CD4-positive, alpha-beta T cell treated with Interleukin-21 for 1 hour (primary cell): ENCODE results near the gene MYLIP.

Experiments used
- DNase-seq: peaks from one replicate; pipeline ENCODE4 v3.0.0-alpha.2; 2020

Gene MYLIP

DNA sequence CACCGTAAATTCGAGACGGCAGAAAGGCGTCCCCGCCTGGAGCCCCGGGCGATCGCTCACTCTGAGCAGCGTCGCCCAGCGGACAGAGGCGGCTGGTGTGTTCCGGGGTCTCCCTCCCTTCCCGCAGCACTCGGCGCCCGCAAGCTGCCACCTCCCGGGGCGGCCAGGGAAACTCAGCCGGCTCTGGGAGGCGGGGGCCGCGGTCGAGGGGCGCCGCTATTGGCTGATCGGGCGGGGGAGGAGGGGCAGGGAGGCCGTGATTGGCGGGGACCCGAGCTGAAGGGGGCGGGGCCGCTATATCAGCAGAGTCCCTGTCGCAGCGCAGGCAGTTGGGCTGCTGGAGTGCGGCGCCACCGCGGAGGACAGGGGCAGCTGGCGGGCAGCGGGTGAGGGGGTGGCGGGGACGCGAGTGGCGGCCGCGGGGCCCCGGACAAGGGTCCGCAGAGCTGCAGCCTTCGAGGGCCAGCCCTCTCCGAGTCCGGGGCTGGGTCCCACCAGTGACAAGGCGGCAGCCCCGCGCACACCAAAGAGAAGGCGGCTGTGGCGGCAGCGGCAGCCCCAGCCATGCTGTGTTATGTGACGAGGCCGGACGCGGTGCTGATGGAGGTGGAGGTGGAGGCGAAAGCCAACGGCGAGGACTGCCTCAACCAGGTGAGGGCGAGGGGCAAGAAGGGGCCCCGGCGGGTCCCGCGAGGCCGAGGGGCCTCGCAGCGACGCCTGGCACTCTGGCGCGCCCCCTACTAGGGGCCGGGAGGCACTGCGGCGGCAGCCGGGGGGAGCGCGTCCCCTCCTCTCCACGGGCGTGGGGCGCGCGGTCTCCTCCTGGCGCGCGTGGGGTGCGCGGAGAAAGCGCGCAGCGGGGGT is at the start of gene MYLIP:
Gene MYLIP (plus strand): TSS at position 328 of the 864 bp plus-strand sequence. CDS start 237 bp downstream, at position 565.
- DNase-seq, result peak; percentile 98

DNA sequence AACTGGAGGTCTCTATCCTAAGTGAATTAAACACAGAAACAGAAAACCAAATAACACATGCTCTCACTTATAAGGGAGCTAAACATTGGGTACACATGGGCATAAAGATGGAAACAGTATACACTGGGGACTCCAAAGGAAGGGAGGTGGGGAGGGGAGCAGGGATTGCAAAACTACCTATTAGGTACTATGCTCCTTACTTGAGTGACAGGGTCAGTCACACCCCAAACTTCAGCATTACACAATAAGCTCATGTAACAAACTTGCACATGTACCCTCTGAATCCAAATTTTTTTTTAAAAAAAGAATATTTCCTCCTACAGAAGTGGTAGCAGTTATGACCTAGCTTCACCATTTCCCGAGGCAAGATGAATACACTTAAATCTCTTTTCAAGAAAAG is 49.5 kb upstream of the MYLIP start:
- DNase-seq, result no peak

DNA sequence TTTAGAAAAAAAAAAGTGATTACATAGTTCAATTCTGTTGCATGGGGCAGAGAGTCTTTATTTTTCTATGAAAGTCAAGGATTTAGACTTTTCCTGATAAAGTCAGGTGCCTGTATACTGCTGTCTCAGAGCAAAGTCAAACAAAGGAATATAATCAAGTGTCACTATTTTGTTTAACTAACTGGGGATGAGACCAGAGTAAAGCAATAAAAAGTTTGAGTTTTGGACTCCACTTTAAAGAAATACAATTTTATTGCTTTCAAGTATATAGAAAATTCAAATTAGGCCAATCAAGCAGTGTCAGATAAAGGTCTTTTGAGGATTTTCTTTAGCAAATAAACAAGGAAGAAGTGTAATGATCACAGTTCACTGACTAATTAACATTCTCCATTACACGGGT is 48.7 kb upstream of the MYLIP start:
- DNase-seq, result no peak

DNA sequence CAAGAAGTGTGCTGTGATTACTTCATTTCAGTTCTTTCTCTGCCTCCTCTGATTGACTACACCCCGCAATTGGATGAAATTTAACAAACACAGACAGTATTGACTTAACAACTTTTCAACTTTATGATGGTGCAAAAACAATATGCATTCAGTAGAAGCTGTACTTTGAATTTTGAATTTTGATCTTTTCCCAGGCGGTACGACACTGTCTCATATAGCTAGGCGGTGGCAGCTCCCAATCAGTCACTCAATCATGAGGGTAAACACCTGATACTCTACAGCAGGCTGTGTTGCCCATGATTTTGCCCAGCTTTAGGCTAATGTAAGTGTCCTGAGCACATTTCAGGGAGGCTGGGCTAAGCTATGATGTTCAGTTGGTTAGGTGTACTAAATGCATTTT is 47.6 kb upstream of the MYLIP start:
- no peak for DNase-seq

DNA sequence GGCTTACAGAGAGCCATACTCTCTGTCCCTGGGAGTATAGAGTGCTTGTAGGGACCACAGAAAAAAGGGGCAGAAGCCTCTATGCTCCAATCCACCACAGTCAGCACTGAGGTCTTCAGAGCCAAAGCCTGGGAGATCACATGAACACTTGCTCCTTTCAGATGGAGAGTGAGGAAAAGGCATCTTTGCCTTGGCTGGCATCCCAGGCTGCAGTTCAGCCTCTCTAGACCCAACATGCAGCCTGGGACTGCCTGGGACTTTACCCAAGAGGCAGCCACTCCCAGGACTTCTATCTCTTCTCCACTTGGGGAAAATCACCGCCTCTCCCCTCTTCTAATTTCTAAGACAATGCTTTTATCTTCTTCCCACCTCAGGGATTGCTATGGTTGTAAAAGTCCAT is 46.5 kb upstream of the MYLIP start:
- no peak for DNase-seq

GRCh38 chr6:16086965-16087364 is 41.9 kb upstream of the MYLIP start:
- DNase-seq, result no peak

DNA sequence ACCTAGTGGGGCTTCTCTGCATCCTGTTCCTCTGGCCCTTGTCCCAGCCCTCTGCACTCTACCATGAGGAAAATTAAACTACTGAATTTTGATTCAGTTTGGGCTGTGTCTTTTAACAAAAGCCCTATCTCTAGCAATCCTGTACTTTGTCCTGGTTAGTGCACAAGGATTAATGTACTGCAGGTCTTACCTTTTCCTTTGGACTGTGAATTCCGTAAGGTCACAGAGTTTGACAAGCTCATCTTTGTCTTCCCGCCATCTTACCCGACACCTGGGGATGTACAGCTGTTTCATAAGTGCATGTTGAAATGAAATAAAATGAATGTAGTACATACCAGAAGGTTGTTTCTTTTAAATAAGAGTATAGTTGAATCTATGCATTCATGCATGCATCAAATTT is 41.5 kb upstream of the MYLIP start:
- DNase-seq, result no peak

- no peak for DNase-seq
Measured at GRCh38 chr6:16088409-16088808, 40.5 kb upstream of the MYLIP start.

DNA sequence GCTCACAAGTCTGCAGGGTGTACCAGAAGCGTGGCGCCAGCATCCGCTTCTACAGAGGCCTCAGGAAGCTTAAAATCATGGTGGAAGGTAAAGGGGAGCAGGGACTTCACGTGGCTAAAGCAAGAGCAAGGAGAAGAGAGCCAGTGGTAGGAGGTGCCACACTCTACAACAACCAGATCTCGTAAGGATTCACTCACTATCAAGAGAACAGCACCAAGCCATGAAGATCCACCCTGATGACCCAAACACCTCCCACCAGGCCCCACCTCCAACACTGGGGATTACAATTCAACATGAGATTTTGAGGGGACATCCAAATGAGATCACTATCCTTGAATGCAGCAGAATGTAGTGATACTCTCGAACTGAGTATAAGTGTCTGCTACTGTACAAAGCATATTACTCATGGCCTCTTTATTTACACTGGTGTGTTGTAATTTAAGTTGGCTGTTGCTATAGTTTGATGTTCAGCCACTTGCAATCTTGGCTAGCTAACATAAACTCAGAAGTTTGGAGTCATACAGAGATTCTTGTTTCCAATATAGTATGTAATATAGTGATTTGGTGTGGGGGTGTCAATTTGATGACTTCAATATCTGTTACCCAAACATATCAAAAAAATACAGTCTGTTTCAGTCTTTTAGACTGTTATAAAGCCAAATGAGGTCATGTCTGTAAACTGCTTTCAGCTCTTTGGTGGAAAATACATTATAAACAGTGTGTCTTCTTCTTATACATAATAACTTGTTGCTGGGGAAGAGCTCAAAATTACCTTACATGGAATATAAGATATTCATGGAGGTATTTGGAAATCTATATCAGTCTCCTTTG is 39.4 kb upstream of the MYLIP start:
- DNase-seq, result no peak

DNA sequence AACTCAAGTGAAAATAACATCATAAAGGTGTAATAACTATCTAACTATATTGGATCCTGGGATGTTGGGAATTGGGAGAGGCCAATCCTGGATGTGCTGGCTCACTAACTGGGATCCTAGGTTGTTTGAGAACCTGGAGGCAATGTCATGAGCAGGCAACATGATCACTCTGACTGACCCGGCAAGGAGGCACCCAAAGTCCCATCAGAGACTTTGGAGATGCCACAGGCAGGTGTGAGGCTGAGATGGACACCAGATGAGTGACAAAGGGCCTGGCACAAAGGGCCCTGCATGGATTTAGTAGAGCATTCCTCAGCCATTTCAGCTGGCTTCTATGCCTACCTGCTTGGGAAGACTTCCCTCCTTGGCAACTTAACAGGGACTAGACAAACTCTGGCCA is 38.4 kb upstream of the MYLIP start:
- DNase-seq, result no peak

DNA sequence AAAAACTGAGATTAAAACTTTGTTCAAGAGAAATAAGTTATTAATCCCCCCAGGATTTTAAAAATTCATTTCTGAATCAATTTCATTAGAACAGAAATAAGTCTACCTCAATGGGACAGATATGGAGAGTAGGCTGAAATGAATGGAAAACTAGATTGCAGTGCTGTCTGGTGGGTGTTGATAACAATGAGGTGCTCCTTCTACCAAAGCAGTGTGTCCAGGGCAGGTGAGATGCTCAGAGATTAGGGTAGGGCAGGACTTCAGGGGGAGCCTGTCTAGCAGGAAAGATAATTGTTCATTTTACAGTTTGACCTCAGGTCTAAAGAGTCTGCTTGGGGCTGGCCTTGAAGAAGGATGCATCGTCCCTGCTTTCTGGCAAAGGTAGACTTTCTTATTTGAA is 38.0 kb upstream of the MYLIP start:
- DNase-seq, result no peak

GRCh38 chr6:16092140-16092539 is 36.7 kb upstream of the MYLIP start:
- no peak for DNase-seq

DNA sequence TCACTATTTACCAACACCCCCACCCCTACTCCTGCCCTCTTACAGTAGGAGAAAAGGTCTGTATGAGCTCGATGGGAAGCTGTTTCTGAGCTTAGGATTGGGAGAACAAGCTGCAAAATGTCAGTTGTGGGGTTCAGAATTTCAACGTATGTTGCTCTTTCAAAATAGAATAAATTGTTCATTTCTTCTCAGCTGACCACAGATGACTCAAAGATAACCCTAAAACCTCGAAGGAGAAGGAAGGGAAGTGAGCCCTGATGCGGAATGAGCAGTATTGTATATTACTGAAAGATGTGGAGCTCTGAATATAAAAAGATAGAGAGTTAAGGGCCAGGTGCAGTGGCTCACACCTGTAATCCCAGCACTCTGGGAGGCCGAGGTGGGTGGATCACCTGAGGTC is 35.9 kb upstream of the MYLIP start:
- DNase-seq, result no peak

DNA sequence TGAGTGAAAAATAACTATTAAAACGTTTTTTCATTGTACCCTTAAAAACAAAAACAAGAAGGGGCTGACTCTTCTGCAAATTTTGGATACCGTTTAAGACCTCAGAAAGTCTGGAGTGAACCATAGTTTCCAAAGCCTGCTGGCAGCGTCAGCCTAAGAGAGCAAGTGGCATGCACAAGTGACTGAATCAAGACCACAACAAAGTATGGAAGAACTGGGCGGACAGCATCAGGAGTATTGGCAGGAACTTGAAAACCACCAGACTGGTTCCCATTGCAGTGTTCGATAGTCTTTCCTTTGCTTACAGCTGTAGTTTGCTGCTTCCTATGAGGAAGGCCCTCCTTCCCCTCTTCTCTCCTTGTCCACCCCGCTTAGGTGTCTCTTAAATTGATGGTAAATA is 33.7 kb upstream of the MYLIP start:
- no peak for DNase-seq

DNA sequence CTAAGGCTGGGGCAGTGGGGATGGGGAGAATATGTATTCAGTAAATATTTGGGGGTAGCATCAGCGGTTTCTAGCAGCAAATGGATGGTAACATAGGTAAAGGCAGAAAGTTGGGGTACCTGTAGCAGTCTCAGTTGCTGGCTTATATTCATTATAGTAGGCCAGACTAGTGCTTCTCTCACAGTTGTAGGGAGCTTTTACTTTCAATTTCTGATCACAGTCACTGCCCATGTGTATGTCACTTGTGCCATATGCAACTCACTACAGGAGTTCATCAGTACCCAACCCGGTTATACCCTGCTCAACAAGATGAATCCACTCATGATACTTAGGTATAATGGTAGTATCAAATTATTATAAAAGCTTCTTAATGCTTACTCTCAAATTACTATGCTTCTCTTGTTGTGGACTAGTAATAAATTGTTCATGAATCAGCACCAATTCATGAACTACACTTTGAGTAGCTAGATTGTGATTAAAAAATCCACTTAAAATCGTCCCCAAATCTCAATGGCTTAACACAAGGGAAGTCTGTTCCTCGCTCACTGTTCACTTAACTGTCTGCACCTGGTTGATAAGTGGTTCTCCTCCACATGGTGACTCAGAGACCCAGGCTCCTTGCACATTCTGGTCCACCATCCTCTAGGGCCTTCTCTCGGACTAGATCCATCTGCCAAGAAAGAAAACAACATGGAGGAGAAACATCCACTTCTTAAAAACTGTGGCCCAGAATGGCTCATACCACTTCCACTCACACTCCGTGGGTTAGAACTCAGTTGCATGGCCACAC is 31.3 kb upstream of the MYLIP start:
- no peak for DNase-seq

- DNase-seq, result no peak
Measured at GRCh38 chr6:16098211-16098610, 30.7 kb upstream of the MYLIP start.

GRCh38 chr6:16102208-16102607 is 26.7 kb upstream of the MYLIP start:
- no peak for DNase-seq

DNA sequence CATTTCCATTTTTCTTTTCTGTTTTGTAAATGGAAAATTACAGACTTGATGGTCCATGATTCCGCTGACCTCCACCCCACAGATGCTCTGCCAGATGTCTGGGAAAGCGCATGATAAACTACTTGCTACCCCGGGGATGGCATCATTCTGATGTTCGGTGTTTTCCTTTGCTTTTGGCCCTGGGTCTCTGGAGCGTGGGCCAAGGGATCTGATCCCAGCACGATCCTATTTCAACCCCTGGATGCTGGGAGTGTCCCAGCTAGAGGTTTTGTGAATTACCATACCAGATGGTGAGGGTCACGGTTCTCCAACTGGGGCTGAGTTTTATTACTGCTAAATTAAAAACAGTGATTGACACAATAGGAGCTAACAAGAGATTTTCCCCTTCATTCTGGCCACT is 25.2 kb upstream of the MYLIP start:
- DNase-seq, result no peak

DNA sequence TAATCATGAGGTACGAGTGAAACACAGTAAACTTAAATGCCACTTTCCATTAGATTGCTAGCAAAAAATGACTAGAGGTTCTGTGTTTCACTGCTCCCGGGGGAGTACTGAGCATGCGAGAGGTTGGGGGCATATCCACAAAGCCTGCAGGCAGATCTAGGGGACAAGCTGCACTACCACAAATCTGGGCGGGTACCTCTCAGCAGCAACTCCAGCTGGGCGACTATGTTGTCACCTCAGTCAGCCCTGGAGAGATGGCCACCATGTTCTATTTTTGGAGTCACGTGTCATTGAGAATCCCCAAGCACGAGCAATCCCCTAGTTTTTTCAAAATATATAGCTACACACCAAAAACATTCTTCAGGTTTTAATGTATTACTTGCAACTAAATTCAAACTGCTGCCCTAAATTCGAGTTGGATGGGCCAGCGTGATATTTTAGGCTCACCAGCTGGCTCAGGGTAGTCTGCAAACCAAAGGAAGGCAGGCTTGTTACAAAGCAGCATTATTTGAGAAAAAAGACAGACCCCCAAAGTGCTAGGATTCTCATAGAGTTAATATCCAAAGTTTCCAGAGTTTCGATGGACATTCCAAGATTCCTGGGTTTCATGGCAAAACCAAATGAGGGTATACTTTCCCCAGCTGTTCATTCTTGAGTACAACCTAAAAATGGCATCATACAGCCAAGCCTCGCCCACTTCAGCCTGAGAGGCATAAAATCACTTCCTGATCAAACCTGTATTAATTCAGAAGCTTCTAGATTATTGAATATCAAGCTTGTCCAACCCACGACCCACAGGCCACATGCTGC is 24.1 kb upstream of the MYLIP start:
- no peak for DNase-seq

DNA sequence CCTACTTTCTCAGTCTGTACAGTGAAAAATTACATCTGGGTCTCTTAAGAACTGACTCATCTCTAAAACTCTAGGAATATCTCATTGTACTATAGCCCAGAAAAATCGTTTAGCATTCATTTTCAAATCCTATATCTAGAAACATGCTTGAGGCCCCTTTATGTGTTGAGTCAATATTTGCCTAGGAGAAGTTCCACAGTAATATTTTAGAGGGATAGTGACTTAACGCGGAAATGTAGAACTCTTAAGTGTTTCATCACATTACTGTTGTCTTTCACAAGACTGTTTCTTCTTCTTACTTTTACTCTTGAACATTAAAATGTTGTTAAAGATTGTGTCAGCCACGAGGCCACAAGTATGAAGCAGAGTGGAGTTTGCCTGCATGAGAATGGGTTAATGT is 23.0 kb upstream of the MYLIP start:
- no peak for DNase-seq

- no peak for DNase-seq
Measured at GRCh38 chr6:16106991-16107787, 21.7 kb upstream of the MYLIP start.

DNA sequence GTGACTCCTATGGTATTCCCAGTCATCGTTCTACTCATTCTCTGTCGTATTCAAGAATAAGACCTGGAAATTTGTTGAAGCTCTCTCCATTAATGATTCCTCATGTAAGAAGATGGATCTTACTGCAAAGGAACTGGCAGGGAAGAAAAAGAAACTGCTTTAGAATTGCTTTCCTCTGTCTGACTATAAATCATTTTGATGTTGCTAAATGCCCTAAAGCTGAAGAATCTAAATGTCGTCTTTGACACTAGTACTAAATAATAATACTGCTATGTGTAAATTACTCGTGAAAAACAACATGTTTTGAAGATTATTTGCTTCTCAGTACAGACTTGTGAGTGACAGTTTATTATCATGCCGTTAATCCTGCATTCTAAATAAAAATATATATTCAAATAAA is 20.5 kb upstream of the MYLIP start:
- DNase-seq, result no peak
